H1 (cell line): ENCODE data around the gene ST3GAL3. TPM values are rescaled to one million over a fixed set of nuclear protein-coding genes. Genes with fewer than 3 reads are reported as not detected.

Experiments
- BACH1 ChIP-seq: IDR thresholded peaks from 2 replicates; pipeline ENCODE4 v1.6.1; 2012; ENCODE audit warnings: low read length, improper control_type of control experiment
- CEBPB ChIP-seq: IDR thresholded peaks from 2 replicates; pipeline ENCODE4 v1.6.1; 2012; ENCODE audit warnings: low read depth, low read length
- CTBP2 ChIP-seq: IDR thresholded peaks from 2 replicates; pipeline ENCODE4 v1.7.0; 2011; ENCODE audit warnings: borderline replicate concordance, mild to moderate bottlenecking, moderate library complexity, mixed read lengths, low read length; ENCODE audit not compliant: insufficient read depth, insufficient read length
- HDAC2 ChIP-seq, 2 experiments: fragments of 300-600 bp in 1 of 2; sonication (generic) in 1 of 2; IDR thresholded peaks; 2 replicates each; pipeline ENCODE4 v1.6.1; 2011 to 2012; ENCODE audit warnings: low read depth in 2 of 2, low read length in 2 of 2, mild to moderate bottlenecking in 2 of 2, moderate library complexity in 2 of 2, borderline replicate concordance in 1 of 2, inconsistent platforms in 1 of 2
- SP2 ChIP-seq: IDR thresholded peaks from 2 replicates; pipeline ENCODE4 v1.6.1; 2012; ENCODE audit warnings: mild to moderate bottlenecking, low read length, inconsistent platforms
- TEAD4 ChIP-seq: IDR thresholded peaks from 2 replicates; pipeline ENCODE4 v1.6.1; 2012; ENCODE audit warnings: low read depth, low read length, inconsistent platforms, mixed read lengths
- YY1 ChIP-seq: IDR thresholded peaks from 2 replicates; pipeline ENCODE4 v1.6.1; 2011; ENCODE audit warnings: low read depth, mild to moderate bottlenecking, low read length
- polyA plus RNA-seq, 7 experiments: library from polyadenylated mRNA; depleted of rRNA in 3 of 7; stranded (reverse) in 5 of 7; unstranded in 2 of 7; fragments of >200 nt in 5 of 7; fragments of 200-250 nt in 2 of 7; gene quantifications; 1 replicate in 5 of 7; 2 replicates in 1 of 7; 4 replicates in 1 of 7; pipeline versions ENCODE4 v1.2.1 to v1.2.3, GENCODE V29; 2011 to 2013; ENCODE audit warnings: missing spikeins in 2 of 7, mixed read lengths in 2 of 7
- total RNA-seq: library from RNA; stranded (reverse); fragmentation: NEBNext Ultra II Directional; extraction: Animal tissue kit (Norgen Biotek cat#: 25700); gene quantifications from 2 replicates; pipeline ENCODE4 v1.2.1, GENCODE V29; 2021
- TF ChIP-seq, protein P1 (sequence below): fragments of 300-600 bp; sonication (generic); IDR thresholded peaks from 2 replicates; pipeline ENCODE4 v1.7.1; 2012; ENCODE audit warnings: low read length, moderate library complexity, mild to moderate bottlenecking, inconsistent platforms; ENCODE audit not compliant: insufficient replicate concordance
- TF ChIP-seq, protein P2 (sequence below): IDR thresholded peaks from 2 replicates; pipeline ENCODE4 v1.6.1; 2012; ENCODE audit warnings: inconsistent platforms
- TF ChIP-seq, protein P3 (sequence below): IDR thresholded peaks from 2 replicates; pipeline ENCODE4 v1.6.1; 2012; ENCODE audit warnings: low read length, inconsistent platforms

ST3GAL3 gene
- total and polyA plus RNA-seq, 2 of the 8 experiments (the other 6 are each of a cell fraction or from before 2014, with no cell fraction given), result 6.8 to 7.0 TPM

DNA sequence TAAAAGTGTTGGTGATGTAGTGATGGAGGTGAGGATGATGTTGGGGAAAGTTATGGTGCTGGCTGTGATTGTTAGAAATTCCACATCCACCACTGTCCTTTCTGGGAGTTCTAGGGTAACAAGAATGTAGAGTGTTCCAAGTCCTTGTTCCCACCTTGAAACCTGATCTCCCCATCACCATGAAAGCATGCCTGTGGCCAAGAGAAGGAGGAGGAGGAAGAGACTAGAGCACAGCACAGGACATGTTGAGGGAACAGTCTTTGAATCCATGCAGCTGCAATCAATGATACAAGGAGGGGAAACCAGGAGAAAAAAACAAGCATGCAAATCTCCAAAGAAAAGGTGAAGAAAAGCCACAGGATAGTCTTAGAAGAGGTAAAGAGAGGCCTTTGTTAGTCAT is 180.4 kb downstream of the ST3GAL3 start (continued):
- TF ChIP-seq, protein P1, sequence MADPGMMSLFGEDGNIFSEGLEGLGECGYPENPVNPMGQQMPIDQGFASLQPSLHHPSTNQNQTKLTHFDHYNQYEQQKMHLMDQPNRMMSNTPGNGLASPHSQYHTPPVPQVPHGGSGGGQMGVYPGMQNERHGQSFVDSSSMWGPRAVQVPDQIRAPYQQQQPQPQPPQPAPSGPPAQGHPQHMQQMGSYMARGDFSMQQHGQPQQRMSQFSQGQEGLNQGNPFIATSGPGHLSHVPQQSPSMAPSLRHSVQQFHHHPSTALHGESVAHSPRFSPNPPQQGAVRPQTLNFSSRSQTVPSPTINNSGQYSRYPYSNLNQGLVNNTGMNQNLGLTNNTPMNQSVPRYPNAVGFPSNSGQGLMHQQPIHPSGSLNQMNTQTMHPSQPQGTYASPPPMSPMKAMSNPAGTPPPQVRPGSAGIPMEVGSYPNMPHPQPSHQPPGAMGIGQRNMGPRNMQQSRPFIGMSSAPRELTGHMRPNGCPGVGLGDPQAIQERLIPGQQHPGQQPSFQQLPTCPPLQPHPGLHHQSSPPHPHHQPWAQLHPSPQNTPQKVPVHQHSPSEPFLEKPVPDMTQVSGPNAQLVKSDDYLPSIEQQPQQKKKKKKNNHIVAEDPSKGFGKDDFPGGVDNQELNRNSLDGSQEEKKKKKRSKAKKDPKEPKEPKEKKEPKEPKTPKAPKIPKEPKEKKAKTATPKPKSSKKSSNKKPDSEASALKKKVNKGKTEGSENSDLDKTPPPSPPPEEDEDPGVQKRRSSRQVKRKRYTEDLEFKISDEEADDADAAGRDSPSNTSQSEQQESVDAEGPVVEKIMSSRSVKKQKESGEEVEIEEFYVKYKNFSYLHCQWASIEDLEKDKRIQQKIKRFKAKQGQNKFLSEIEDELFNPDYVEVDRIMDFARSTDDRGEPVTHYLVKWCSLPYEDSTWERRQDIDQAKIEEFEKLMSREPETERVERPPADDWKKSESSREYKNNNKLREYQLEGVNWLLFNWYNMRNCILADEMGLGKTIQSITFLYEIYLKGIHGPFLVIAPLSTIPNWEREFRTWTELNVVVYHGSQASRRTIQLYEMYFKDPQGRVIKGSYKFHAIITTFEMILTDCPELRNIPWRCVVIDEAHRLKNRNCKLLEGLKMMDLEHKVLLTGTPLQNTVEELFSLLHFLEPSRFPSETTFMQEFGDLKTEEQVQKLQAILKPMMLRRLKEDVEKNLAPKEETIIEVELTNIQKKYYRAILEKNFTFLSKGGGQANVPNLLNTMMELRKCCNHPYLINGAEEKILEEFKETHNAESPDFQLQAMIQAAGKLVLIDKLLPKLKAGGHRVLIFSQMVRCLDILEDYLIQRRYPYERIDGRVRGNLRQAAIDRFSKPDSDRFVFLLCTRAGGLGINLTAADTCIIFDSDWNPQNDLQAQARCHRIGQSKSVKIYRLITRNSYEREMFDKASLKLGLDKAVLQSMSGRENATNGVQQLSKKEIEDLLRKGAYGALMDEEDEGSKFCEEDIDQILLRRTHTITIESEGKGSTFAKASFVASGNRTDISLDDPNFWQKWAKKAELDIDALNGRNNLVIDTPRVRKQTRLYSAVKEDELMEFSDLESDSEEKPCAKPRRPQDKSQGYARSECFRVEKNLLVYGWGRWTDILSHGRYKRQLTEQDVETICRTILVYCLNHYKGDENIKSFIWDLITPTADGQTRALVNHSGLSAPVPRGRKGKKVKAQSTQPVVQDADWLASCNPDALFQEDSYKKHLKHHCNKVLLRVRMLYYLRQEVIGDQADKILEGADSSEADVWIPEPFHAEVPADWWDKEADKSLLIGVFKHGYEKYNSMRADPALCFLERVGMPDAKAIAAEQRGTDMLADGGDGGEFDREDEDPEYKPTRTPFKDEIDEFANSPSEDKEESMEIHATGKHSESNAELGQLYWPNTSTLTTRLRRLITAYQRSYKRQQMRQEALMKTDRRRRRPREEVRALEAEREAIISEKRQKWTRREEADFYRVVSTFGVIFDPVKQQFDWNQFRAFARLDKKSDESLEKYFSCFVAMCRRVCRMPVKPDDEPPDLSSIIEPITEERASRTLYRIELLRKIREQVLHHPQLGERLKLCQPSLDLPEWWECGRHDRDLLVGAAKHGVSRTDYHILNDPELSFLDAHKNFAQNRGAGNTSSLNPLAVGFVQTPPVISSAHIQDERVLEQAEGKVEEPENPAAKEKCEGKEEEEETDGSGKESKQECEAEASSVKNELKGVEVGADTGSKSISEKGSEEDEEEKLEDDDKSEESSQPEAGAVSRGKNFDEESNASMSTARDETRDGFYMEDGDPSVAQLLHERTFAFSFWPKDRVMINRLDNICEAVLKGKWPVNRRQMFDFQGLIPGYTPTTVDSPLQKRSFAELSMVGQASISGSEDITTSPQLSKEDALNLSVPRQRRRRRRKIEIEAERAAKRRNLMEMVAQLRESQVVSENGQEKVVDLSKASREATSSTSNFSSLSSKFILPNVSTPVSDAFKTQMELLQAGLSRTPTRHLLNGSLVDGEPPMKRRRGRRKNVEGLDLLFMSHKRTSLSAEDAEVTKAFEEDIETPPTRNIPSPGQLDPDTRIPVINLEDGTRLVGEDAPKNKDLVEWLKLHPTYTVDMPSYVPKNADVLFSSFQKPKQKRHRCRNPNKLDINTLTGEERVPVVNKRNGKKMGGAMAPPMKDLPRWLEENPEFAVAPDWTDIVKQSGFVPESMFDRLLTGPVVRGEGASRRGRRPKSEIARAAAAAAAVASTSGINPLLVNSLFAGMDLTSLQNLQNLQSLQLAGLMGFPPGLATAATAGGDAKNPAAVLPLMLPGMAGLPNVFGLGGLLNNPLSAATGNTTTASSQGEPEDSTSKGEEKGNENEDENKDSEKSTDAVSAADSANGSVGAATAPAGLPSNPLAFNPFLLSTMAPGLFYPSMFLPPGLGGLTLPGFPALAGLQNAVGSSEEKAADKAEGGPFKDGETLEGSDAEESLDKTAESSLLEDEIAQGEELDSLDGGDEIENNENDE, result peak; percentile 26
- TF ChIP-seq YY1 (no peak), BACH1 (no peak), CEBPB (no peak), CTBP2 (no peak), SP2 (no peak), TEAD4 (0 out of 2 replicates have a peak, but pooled peaks have one; percentile 26), HDAC2 (IDR thresholded peaks at IDR 0.05; ENCODE audit: borderline replicate concordance in 1 of 2, low read depth in 2 of 2, low read length in 2 of 2) (no peak)
- TF ChIP-seq, protein P2, sequence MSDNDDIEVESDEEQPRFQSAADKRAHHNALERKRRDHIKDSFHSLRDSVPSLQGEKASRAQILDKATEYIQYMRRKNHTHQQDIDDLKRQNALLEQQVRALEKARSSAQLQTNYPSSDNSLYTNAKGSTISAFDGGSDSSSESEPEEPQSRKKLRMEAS, result 0 out of 2 replicates have a peak, but pooled peaks have one; percentile 20
- TF ChIP-seq, protein P3, sequence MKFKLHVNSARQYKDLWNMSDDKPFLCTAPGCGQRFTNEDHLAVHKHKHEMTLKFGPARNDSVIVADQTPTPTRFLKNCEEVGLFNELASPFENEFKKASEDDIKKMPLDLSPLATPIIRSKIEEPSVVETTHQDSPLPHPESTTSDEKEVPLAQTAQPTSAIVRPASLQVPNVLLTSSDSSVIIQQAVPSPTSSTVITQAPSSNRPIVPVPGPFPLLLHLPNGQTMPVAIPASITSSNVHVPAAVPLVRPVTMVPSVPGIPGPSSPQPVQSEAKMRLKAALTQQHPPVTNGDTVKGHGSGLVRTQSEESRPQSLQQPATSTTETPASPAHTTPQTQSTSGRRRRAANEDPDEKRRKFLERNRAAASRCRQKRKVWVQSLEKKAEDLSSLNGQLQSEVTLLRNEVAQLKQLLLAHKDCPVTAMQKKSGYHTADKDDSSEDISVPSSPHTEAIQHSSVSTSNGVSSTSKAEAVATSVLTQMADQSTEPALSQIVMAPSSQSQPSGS, result no peak
